Measurements from ENCODE around the gene COL7A1. TPM values are rescaled to one million over a fixed set of nuclear protein-coding genes. Genes with fewer than 3 reads are reported as not detected.

COL7A1 gene
- total RNA-seq, 4 donors from 2014 or later: 159 to 393 (median 199) TPM

- no peak overlapping the region for H3K4me3 ChIP-seq (ENCODE audit: low read depth, poor library complexity, severe bottlenecking)
- TF ChIP-seq CTCF (IDR thresholded peaks at IDR 0.05): no peak
- no peak for TF ChIP-seq POLR2A (IDR thresholded peaks at IDR 0.05)
- intact Hi-C loops (cut with DNase I; ENCODE audit: low total_unique reads): no loop called here
- no peak for DNase-seq (ENCODE audit: low spot score in 2 of 2)
- WGBS, 2 donors: 96 to 98% methylated on average over 4 of the region's 4 CpGs
These were observed 22.4 kb upstream of the COL7A1 start for GRCh38 chr3:48617559-48617958.

GRCh38 chr3:48614044-48614443 lies 18.9 kb upstream of the COL7A1 start:
- TF ChIP-seq POLR2A (IDR thresholded peaks at IDR 0.05): no peak
- no peak for TF ChIP-seq CTCF (IDR thresholded peaks at IDR 0.05)
- intact Hi-C loops (cut with DNase I; ENCODE audit: low total_unique reads): no loop called here
- WGBS, 2 donors: 70 to 73% methylated on average over 3 of the region's 3 CpGs
- no peak overlapping the region for H3K4me3 ChIP-seq (ENCODE audit: low read depth, poor library complexity, severe bottlenecking)
- no peak for DNase-seq (ENCODE audit: low spot score in 2 of 2)

- H3K4me3 ChIP-seq (ENCODE audit: low read depth, poor library complexity, severe bottlenecking): no peak overlapping the region
- no peak for DNase-seq (ENCODE audit: low spot score in 2 of 2)
- intact Hi-C loops (cut with DNase I; ENCODE audit: low total_unique reads): no loop called here
- WGBS, 2 donors: 65 to 86% methylated on average over 1 of the region's 1 CpG
- TF ChIP-seq POLR2A (IDR thresholded peaks at IDR 0.05) (no peak), CTCF (IDR thresholded peaks at IDR 0.05) (no peak)
These were observed 17.2 kb upstream of the COL7A1 start for GRCh38 chr3:48612309-48612708.

GRCh38 chr3:48609088-48610005 lies 14.2 kb upstream of the COL7A1 start, which contains the start of gene UQCRC1:
Gene UQCRC1, minus strand, starts transcription at chr3:48609646. Its CDS starts 26 bp downstream, at chr3:48609620.
- TF ChIP-seq CTCF (IDR thresholded peaks at IDR 0.05): peak in 1 of 3 donors; percentile 80
- TF ChIP-seq POLR2A (IDR thresholded peaks at IDR 0.05): peak in 1 of 2 donors; percentile 14
- H3K4me3 ChIP-seq (ENCODE audit: low read depth, poor library complexity, severe bottlenecking): peak within 1 kb of the TSS; percentile 85
- WGBS, 2 donors: 5% methylated on average over 36 to 56 of the region's 86 CpGs
- peak; percentile 87 to 97 for DNase-seq (ENCODE audit: low spot score in 2 of 2)
- intact Hi-C loops (cut with DNase I; ENCODE audit: low total_unique reads): no loop called here

- H3K4me3 ChIP-seq (ENCODE audit: low read depth, poor library complexity, severe bottlenecking): no peak overlapping the region
- no peak for TF ChIP-seq CTCF (IDR thresholded peaks at IDR 0.05)
- TF ChIP-seq POLR2A (IDR thresholded peaks at IDR 0.05): no peak
- WGBS, 2 donors: 84 to 95% methylated on average over 5 of the region's 5 CpGs
- intact Hi-C loops (cut with DNase I; ENCODE audit: low total_unique reads): no loop called here
- no peak for DNase-seq (ENCODE audit: low spot score in 2 of 2)
These were observed 12.4 kb upstream of the COL7A1 start for GRCh38 chr3:48607519-48607918.
